ENCODE results near the gene LMBR1L. TPM values are rescaled to one million over a fixed set of nuclear protein-coding genes. Genes with fewer than 3 reads are reported as not detected.

LMBR1L gene
- total and polyA plus RNA-seq, 2 of the 13 experiments (the other 11 are each of a cell fraction or from before 2014, with no cell fraction given) = 12.2 to 65.9 TPM

- TF ChIP-seq ZHX2 (IDR thresholded peaks at IDR 0.05; ENCODE audit: low read depth) (no peak), ZHX2 (CRISPR knock-in tag; IDR thresholded peaks at IDR 0.05; ENCODE audit: borderline replicate concordance) (no peak; the same call in 1 of the 2 replicates), CENPBD1 (CRISPR knock-in tag; IDR thresholded peaks at IDR 0.05; ENCODE audit: borderline replicate concordance, low read depth) (0 out of 2 replicates have a peak, but pooled peaks have one; percentile 58), PRDM15 (CRISPR knock-in tag; IDR thresholded peaks at IDR 0.05) (no peak), BRD4 (CRISPR knock-in tag; IDR thresholded peaks at IDR 0.05) (no peak), CSRNP2 (CRISPR knock-in tag; conservative IDR thresholded peaks at IDR 0.05; ENCODE audit: low read depth) (peak; percentile 62; the same call in 1 of the 2 replicates), MLX (CRISPR knock-in tag; IDR thresholded peaks at IDR 0.05) (peak; percentile 44; the same call in 1 of the 2 replicates), TFDP2 (CRISPR knock-in tag; IDR thresholded peaks at IDR 0.05) (peak; percentile 99), FOXK2 (IDR thresholded peaks at IDR 0.05) (no peak), KDM6A (CRISPR knock-in tag; IDR thresholded peaks at IDR 0.05; ENCODE audit: low read depth) (no peak), ZFY (CRISPR knock-in tag; IDR thresholded peaks at IDR 0.05) (peak; percentile 70), ZNF138 (CRISPR knock-in tag; IDR thresholded peaks at IDR 0.05; ENCODE audit: low read depth) (no peak; the same call in 1 of the 2 replicates)
Measured at GRCh38 chr12:49130151-49131050, 19.8 kb upstream of the LMBR1L start (continued).
